Bronchial epithelial cell (primary cell): ENCODE results near the gene PLXND1. TPM values are rescaled to one million over a fixed set of nuclear protein-coding genes. Genes with fewer than 3 reads are reported as not detected.

ENCODE experiments used
- DNase-seq: peaks from one replicate; pipeline ENCODE4 v3.0.0-alpha.2; 2010; ENCODE audit warnings: low read depth
- FAIRE-seq: peaks from 2 replicates; lab custom pipeline; 2011; peaks lifted over from hg19 to GRCh38; lab: Jason Lieb, UNC
- H3K27me3 ChIP-seq: 2 replicates; pipeline ENCODE4 v1.5.1; 2011; ENCODE audit warnings: low read length; ENCODE audit not compliant: control insufficient read depth, insufficient read depth
- H3K36me3 ChIP-seq: 2 replicates; pipeline ENCODE4 v1.5.1; 2011; ENCODE audit warnings: low read length; ENCODE audit not compliant: control insufficient read depth, insufficient read depth
- H3K4me3 ChIP-seq: 2 replicates; pipeline ENCODE4 v1.5.1; 2011; ENCODE audit warnings: mild to moderate bottlenecking, low read depth, low read length, control low read depth
- total RNA-seq: library from RNA; depleted of rRNA; stranded (reverse); fragments of >200 nt; gene quantifications from 2 replicates; pipeline ENCODE4 v1.2.1, GENCODE V29; 2014
- TF ChIP-seq, protein P1 (sequence below): IDR thresholded peaks from 2 replicates; pipeline ENCODE4 v1.5.1; 2011; ENCODE audit warnings: mild to moderate bottlenecking, moderate library complexity, low read length, control low read depth, inconsistent platforms; ENCODE audit not compliant: insufficient read depth, severe bottlenecking

The PLXND1 gene
- total RNA-seq, 1 donor from 2014 or later: 2.4 TPM

DNA sequence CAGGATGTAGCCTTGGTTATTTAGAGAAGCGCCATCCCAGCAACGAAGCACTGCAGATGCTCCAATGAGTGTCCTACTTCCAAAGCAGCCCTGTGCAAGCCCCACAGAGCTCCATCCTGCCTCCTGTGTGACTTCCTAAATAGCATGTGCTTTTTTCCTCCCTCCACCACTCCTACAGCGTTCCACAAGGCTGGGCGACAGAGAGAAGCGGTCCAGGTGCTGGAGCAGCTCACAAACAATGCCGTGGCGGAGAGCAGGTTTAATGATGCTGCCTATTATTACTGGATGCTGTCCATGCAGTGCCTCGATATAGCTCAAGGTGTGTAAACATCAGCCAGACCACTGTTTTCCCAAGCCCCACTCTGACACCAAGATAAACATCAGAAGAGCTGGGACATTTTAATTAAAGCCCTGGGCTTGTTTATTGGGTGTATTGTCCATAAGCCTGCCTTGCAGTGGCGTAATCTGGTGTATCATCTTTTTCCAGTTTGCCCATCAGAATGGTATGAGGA, 100.2 kb downstream of the PLXND1 start:
- no peaks in the 10 kb centered on the region for H3K36me3 ChIP-seq
- no peak overlapping the region for H3K4me3 ChIP-seq
- FAIRE-seq (no peak), DNase-seq (no peak)
- TF ChIP-seq, protein P1, sequence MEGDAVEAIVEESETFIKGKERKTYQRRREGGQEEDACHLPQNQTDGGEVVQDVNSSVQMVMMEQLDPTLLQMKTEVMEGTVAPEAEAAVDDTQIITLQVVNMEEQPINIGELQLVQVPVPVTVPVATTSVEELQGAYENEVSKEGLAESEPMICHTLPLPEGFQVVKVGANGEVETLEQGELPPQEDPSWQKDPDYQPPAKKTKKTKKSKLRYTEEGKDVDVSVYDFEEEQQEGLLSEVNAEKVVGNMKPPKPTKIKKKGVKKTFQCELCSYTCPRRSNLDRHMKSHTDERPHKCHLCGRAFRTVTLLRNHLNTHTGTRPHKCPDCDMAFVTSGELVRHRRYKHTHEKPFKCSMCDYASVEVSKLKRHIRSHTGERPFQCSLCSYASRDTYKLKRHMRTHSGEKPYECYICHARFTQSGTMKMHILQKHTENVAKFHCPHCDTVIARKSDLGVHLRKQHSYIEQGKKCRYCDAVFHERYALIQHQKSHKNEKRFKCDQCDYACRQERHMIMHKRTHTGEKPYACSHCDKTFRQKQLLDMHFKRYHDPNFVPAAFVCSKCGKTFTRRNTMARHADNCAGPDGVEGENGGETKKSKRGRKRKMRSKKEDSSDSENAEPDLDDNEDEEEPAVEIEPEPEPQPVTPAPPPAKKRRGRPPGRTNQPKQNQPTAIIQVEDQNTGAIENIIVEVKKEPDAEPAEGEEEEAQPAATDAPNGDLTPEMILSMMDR: no peak
- no peaks in the 10 kb centered on the region for H3K27me3 ChIP-seq

GRCh38 chr3:129505341-129505740, 101.1 kb downstream of the PLXND1 start:
- TF ChIP-seq, protein P1: no peak
- Histone ChIP-seq H3K36me3 (no peaks in the 10 kb centered on the region), H3K4me3 (no peak overlapping the region), H3K27me3 (no peaks in the 10 kb centered on the region)
- no peak for FAIRE-seq
- DNase-seq: peak; percentile 8

Other genes starting within 250 kb of the PLXND1 start
- gene EFCAB12, start 178.0 kb downstream of the PLXND1 start, total RNA-seq: not detected in 2 replicates
- 11.3 and 24.5 TPM in 2 replicates for gene MBD4, start 166.7 kb downstream of the PLXND1 start, total RNA-seq
- 5.9 and 10.0 TPM in 2 replicates for gene IFT122, start 166.5 kb downstream of the PLXND1 start, total RNA-seq
- gene RHO, start 78.0 kb downstream of the PLXND1 start, total RNA-seq: not detected in 2 replicates
- gene H1-8, start 63.5 kb downstream of the PLXND1 start, total RNA-seq: not detected in 2 replicates